ENCODE data around the gene C2CD4C.
"Not testable (repeated sequence)": the region's sequence is repeated elsewhere in the genome, so short reads cannot be mapped to it uniquely, and the experiment has no call there.

Gene C2CD4C

DNA sequence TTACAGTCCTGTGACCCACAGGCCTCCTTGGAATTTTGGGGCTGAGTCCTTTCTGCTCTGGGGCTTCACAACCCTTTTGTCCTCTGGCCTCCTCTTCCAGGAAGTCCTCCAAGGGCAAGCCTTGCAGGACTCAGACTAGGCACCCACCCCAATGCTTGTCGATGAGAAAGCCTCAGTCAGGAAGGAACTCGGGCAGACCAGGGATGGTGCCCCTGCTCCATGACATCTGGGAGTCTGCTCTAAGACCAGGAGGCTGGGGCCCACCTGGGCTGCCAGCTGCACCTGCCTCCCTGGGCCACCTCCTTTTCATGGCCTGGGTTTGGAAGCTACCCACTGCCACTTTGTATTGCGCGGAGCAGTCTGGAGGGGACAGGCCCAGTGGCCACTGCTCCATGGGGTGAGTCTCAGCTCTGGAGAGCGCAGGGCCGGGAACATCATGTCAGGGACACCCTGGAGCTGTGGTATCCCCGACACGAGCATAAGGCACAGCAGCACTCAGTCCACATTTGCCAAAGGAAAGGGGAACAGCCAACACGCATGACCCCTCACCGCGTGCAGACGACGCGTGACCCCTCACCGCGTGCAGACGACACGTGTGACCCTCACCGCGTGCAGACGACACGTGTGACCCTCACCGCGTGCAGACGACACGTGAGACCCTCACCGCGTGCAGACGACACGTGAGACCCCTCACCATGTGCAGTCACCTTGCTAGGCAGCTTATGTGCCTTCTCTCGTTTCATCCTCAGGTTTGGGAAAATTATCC, 10.8 kb downstream of the C2CD4C start:
- no peak for DNase-seq

DNA sequence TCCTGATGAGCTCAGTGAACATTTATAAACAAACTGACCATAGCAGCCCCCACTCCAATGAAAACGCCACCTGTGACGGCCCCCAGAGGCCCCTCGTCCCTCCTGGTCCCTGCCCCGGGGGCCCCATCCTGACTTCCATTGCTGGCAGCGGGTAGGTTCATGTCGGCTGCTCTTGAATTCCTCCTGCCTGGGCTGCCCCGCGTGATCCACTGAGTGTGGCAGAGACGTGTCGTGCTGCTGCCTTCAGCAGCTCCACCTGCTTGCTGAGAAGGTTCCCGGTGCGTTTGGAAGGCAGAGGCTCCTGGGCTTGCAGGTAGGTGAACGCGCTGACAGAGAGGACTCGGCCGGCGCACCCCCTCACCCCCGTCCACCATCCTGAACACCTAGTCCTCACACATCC, 11.6 kb downstream of the C2CD4C start:
- no peak for DNase-seq

DNA sequence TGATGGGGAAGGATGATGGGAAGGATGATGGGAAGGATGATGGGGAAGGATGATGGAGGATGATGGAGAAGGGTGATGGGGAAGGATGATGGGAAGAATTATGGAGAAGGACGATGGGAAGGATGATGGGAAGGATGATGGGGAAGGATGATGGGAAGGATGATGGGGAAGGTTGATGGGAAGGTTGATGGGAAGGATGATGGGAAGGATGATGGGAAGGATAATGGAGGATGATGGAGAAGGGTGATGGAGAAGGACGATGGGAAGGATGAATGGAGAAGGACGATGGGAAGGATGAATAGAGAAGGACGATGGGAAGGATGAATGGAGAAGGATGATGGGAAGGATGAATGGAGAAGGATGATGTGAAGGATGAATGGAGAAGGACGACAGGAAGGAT, 13.5 kb downstream of the C2CD4C start:
- no peak for DNase-seq

DNA sequence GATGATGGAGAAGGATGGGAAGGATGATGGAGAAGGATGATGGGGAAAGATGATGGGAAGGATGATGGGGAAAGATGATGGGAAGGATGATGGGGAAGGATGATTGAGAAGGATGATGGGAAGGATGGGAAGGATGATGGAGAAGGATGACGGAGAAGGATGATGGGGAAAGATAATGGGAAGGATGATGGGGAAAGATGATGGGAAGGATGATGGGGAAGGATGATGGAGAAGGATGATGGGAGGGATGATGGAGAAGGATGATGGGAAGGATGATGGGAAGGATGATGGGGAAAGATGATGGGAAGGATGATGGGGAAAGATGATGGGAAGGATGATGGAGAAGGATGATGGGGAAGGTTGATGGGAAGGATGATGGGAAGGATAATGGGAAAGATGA, 14.1 kb downstream of the C2CD4C start:
- not testable (repeated sequence) for DNase-seq

DNA sequence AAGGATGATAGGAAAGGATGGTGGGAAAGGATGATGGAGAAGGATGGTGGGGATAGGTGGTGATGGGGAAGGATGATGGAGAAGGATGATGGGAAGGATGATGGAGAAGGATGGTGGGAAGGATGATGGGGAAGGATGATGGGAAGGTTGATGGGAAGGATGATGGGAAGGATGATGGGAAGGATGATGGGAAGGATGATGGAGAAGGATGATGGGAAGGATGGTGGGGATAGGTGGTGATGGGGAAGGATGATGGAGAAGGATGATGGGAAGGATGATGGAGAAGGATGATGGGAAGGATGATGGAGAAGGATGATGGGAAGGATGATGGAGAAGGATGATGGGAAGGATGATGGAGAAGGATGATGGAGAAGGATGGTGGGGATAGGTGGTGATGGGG, 15.4 kb downstream of the C2CD4C start:
- DNase-seq: not testable (repeated sequence)

DNA sequence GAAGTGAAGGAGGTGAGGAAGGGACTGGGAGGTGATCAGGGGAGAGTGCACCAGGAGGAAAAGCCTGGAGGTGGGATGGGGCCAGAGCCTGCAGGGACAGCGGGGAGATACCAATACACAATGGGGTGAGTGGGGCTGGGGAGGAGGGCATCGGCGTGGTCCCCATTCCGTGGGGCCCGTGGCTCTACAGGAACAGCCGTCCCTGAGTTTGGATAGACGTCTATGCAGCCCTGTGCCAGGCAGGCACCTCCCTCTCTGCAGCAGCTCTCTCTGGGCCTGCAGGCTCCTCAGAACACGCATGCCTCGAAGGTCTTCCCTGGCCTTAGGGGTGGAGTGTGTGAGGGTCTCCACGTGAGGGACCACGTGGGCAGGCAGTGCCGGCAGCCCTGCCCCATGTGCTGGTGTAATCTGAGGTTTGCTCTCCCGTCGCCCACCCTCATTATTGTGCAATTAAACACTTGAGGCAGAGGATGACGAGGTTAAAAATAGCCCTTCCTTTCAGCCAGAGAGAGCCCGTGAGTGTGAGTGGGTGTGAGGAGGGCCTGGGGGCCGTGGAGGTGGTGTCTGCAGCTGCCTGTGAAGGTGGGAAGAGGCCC, 16.5 kb downstream of the C2CD4C start:
- no peak for DNase-seq

DNA sequence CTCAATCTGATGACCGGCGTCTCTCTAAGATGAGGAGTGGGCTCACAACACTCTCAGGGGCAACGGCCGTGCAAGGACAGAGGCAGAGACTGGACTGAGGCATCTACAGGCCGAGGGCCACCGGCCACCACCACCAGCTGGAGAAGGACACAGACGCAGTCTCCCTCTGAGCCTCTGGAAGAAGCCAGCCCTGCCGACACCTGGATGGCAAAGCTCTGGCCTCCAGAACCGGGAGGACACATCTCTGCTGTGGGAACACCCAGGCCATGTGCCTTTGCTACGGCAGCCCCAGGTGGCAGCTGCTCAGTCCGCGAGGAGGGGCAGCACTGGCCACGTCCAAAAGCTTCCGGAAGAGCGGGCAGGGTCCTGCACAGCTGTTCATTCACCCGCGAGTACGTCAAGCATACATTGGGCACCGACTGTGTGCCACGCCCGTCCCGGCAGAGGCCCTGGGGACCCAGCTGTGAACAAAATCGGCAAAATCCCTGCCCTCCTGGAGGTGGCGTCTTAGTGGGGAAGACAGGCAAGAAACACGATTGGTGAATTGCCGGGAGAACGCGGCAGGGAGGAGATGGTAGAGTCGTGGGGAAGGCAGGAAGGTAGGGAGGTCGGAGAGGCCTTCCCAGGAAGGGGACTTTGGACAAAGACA, 17.1 kb downstream of the C2CD4C start:
- no peak for DNase-seq

DNA sequence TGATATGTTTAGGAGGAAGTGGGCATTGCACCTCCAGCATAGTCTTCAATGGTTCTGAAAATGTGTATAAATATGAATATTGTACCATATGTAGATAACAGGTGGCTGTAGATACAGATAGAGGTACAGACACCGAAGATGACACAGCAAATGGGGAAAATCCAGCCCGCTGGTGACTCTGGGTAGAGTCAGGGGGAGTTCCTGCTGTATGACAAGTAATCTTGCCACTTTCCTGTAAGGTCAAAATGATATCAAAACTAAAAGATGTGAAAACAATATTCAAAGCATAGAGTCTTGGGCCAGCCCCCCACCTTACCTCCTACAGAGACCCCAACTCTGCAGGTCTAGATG, 17.8 kb downstream of the C2CD4C start:
- no peak for DNase-seq

DNA sequence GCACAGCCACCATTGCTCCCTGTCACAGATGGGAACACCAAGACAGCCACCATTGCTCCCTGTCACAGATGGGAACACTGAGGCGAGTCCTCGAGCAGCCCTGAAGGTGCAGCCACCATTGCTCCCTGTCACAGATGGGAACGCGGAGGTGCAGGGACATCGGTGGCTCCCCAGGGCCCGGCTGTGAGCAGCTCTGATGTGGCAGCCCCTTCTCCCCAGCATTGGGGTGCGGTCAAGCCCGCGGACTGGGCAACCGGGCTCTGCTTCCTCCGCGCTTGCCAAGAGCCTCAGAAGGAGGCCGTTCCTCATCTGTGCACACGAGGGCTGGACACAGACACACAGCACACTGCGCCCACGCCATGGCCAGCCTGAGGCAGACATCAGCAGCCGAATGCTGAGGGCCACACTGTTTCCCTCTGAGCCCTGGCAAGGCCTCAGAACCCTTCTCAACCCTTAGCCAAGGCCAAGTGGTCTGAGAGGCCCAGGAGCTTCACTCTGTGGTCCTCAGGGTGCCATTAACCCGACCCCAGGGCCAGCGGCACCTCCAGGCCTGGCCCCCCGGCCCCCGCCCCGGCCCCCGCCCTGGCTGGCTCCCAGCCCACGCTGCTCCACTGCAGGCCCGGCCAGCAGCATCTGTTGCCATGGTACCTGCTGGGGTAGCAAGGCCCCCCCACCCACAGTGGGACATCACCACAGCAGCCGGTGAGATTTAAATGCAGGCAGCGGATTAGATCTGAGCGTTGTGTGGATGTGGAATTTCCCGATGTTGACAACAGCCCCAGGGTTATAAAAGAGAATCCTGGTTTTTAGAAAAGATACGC, 18.4 kb downstream of the C2CD4C start:
- DNase-seq: no peak

DNA sequence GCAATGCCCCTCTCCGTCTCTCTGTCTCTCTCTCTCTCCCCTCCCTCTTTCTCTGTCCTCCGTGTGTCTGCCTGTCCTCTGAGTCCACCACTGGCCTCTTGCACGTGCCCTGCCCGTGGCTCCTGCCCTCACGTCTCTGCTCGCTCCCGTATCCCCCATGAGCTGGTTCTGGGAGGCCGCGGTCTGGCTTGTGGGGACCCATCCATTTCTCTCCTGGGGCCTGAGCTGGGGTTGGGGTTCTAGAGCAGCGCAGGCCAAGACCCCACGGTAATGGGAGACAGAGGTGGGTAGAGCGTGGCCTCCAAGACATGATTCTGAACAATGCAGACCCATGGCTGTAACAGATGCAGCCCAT, 19.0 kb downstream of the C2CD4C start:
- DNase-seq: no peak

DNA sequence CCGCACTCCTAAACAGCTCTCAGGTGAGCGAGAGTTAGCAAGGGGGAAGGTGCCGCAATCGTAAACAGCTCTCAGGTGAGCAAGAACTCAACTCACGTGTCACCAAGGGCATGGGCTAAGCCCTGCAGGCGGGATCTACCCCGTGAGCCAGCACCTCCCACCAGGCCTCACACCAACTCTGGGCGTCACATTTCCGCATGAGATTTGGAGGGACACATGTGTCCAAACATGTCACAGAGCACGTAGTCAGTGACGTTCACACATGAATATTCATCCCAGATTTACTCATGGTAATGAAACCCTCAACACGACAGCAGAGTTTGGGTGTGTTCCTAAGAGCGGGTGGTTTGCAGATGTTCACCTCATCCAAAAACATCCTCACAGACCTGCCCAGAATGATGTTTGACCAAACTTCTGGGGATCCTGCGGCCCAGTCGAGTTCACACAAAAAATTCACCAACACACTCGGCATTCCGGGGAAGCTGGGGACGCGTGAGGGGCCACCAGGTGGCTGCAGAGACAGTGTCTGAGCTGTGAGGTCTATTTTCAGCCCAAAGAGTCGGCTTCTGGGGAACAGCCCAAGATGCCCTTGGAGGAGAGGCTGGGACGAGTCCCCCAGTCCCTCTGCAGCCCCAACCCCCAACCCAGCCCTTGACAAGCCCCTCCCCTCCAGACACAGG, 19.6 kb downstream of the C2CD4C start:
- no peak for DNase-seq

DNA sequence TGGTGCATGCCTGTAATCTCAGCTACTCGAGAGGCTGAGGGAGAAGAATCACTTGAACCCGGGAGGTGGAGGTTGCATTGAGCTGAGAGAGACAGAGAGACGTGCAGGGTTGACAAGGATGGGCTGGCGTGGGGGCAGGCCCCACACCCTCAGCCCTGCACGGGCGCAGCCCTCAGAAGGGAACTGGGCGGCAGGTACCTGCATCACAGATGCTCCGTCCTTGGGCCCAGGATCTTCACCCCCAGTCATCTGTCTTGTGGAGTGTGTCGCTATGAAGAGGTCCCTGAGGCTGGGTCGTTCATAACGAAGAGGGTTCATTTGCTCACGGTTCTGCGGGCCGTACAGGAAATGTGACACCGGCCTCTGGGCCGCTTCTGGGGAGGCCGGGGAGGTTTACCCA, 20.3 kb downstream of the C2CD4C start:
- no peak for DNase-seq

DNA sequence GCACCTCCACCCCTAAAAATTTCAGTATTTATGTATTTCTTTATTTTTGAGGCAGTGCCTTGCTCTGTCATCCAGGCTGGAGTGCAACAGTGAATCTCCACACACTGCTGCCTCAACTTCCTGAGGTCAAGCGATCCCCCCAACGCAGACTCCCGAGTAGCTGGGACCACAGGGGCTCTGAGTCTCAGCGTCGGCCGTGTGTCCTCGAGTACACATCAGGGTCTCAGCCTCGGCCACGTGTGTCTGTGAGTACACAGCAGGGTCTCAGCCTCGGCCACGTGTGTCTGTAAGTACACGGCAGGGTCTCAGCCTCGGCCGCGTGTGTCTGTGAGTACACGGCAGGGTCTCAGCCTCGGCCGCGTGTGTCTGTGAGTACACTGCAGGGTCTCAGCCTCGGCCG, 21.2 kb downstream of the C2CD4C start:
- DNase-seq: no peak

DNA sequence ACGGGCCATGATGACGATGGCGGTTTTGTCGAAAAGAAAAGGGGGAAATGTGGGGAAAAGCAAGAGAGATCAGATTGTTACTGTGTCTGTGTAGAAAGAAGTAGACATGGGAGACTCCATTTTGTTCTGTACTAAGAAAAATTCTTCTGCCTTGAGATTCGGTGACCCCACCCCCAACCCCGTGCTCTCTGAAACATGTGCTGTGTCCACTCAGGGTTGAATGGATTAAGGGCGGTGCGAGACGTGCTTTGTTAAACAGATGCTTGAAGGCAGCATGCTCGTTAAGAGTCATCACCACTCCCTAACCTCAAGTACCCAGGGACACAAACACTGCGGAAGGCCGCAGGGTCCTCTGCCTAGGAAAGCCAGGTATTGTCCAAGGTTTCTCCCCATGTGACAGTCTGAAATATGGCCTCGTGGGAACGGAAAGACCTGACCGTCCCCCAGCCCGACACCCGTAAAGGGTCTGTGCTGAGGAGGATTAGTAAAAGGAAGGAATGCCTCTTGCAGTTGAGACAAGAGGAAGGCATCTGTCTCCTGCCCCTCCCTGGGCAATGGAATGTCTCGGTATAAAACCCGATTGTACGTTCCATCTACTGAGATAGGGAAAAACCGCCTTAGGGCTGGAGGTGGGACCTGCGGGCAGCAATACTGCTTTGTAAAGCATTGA, 22.2 kb downstream of the C2CD4C start:
- DNase-seq: not testable (repeated sequence)

DNA sequence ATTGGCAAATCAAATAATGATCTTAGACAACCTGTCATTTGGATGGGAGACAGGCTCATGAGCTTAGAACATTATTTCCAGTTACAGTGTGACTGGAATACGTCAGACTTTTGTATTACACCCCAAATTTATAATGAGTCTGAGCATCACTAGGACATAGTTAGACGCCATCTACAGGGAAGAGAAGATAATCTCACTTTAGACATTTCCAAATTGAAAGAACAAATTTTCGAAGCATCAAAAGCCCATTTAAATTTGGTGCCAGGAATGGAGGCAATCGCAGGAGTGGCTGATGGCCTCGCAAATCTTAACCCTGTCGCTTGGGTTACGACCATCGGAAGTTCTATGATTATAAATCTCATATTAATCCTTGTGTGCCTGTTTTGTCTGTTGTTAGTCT, 22.8 kb downstream of the C2CD4C start:
- DNase-seq: not testable (repeated sequence)

DNA sequence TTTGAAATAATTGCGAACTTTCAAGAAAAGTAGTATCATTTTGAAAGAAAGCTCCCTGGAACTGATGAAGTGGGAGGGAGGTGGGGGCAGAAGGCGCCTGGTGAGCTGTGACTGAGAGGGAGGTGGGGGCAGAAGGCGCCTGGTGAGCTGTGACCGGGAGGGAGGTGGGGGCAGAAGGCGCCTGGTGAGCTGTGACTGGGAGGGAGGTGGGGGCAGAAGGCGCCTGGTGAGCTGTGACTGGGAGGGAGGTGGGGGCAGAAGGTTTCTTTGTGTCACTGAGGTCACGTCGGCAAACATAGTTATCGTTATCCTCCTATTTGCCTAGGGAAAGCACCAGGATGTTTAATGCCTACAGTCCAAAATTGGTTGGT, 24.2 kb downstream of the C2CD4C start:
- no peak for DNase-seq

DNA sequence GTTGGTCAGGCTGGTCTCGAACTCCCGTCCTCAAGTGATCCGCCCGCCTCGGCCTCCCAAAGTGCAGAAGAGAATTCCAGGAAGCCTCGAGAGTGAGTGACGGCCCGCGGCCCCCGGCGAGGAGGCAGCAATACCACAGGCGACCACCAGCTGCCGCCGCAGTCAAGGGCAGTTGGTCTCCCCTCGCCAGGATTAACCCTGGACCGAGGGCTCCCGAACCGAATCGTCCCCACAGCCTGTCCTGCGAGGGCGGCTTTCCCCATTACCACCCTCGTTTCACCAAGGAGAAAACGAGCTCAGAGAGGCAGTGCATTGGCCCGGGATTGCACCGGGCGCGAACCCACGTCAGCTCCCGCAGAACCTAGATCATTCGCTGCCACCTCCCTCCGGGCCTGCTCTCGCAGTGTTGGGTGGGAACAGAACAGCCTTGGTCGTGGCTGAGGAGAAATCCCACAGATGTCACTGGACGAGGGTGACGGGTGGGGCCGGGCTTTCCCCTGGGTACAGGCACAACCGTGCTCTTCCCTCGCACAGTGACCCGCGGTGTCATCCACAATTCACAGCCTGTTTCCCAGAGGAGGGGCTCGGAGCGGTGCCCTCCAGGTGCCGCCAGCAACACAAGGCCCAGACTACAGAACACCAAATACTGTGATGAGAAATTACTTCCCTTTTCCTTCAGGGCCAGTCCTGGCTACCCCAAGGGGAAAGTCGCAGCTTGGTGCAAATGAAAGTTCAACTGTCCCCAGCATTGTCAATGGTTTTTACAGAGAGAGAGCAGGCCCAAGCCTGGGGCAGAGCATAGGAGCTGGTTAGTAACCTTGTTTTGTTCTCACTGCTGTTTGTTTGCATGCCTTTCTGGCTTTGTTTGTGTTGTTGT, 24.8 kb downstream of the C2CD4C start:
- DNase-seq: no peak

DNA sequence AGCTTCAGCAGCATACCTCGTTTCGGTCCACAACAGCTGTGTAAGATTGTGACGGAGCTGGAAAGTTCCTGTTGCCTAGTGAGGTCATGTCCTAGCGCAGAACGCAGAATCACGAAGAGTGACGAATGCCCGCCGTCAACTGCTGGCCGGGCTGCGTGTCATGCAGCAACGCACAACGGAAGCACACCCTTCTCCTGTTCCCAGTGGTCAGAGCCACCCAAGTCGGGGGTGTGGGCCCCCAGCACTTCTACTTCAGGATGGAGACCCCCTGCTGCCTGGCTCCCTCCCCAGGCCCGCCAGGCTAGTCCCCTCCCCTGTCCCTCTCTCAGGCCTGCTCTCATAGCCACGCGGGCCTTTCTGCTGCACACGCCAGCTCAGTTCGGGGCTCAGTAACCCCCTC, 25.9 kb downstream of the C2CD4C start:
- no peak for DNase-seq

DNA sequence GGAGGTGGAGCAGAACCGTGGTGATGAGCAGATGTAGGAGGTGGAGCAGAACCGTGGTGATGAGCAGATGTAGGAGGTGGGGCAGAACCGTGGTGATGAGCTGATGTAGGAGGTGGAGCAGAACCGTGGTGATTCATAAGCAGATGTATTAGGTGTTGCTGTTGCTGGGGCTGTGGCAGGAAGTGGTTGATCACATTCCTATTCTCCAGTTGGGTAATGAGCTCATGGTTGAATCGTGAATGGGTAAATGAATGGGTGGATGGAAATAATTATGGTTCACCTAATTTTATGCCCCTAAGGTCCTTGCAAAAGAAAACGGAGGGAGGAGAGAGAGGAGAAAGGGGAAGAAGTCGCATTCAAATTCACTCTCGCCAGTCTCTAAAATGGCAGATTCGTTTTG, 26.4 kb downstream of the C2CD4C start:
- peak; percentile 59 for DNase-seq

DNA sequence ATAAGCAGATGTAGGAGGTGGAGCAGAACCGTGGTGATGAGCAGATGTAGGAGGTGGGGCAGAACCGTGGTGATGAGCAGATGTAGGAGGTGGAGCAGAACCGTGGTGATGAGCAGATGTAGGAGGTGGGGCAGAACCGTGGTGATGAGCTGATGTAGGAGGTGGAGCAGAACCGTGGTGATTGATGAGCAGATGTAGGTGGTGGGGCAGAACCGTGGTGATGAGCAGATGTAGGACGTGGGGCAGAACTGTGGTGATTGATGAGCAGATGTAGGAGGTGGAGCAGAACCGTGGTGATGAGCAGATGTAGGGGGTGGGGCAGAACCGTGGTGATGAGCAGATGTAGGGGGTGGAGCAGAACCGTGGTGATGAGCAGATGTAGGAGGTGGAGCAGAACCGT, 27.0 kb downstream of the C2CD4C start:
- not testable (repeated sequence) for DNase-seq

DNA sequence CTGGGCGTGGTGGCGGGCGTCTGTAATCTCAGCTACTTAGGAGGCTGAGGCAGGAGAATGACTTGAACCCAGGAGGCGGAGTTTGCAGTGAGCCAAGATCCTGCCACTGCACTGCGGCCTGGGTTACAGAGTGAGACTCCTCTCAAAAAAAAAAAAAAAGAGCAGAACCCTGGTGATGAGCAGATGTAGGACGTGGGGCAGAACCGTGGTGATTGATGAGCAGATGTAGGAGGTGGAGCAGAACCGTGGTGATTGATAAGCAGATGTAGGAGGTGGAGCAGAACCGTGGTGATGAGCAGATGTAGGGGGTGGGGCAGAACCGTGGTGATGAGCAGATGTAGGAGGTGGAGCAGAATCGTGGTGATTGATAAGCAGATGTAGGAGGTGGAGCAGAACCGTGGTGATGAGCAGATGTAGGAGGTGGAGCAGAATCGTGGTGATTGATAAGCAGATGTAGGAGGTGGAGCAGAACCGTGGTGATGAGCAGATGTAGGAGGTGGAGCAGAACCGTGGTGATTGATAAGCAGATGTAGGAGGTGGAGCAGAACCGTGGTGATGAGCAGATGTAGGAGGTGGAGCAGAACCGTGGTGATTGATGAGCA, 28.2 kb downstream of the C2CD4C start:
- not testable (repeated sequence) for DNase-seq

Data from CD4-positive, alpha-beta T cell treated with Interleukin-12 subunit alpha and Interleukin-12 subunit beta, for 1 hour (primary cell).